Measurements from ENCODE around the gene MSL3B.

Gene MSL3B

DNA sequence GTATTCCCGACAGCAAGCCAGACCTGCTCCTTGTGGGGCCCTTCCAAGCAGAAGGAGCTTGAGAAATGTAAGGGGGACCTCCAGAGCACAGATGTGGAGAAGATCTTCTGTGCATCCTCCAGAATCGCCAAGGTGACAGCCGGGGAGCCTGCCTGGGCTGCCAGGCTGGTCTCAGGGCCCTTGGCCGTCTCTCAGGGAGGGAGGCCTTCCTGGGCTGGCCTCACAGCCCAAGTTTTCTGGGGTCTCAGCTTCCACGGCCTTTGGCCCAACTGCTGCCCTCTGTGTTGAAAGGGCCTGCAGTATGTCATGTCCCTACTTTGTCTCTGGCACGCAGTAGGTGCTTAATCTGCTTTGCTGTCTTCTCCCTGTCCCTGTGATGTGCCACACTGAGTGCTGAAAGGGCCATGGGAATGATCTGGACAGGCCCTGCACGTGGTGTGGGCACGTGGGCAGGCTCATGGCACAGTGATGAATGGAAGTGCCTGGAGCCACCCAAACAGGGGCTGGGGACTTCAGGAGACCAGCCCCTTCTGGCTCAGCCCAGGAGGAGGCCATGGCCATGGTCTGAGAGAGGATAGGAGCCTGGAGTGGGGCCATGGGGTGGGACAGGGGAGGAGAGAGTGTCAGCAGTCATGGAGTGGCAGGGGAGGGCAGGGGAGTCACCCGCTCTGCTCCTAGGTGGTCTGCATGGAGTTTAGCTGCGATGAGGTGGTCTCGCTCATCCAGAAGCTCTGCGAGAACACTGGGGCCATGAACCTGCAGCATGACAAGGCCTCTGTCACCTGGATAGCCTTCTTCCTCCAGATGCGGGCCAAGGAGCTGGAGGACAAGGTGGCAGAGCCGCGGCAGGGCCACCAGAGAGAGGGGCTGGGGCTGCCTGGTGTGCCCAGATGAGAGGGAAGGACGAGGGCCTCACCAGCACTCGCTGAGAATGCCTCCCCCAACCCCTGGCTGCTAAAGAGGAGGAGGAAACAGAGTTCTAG is 49.3 kb downstream of the MSL3B start:
- DNase-seq (ENCODE audit: extremely low spot score, unreplicated experiment) = peak; percentile 64

DNA sequence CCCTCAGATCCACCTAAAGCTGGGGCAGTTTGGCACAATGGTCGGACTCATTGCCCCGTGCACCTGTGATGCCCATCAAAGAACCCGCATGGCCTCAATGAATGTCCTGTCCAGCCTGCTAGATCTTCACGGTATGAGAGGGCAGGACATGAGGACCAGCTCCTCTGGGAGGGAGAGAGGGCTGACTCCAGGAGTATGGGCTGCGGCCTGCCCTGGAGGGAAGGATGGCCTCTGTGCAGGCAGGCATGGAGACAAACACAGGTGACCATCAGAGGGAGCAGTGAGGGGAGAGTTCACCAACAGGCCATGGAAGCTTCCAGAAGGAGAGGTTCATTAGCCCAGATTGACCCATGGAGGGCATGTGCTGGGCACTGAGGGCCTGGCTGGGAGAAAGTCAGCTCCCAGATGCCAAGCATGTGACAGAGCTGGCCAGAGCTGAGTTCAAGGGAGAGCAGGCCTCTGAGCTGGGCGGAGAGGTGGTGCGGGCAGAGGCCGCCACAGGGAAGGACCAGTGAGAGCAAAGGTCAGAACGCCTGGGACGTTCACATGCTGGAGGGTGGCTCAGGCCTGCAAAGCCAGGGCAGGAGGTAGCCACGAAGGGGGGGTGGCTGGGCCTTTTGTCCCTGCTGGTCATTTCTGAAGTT is 50.1 kb downstream of the MSL3B start:
- Mint-ChIP-seq H3K4me3 (no peak overlapping the region), H3K4me1 (ENCODE audit: unreplicated experiment) (peaks cover 11% of the 10 kb centered on the region), H3K27ac (no peak overlapping the region), H3K27me3 (peaks cover 6% of the 10 kb centered on the region), H3K36me3 (no peaks in the 10 kb centered on the region), H3K9me3 (no peaks in the 10 kb centered on the region)
- TF ChIP-seq, protein P1, sequence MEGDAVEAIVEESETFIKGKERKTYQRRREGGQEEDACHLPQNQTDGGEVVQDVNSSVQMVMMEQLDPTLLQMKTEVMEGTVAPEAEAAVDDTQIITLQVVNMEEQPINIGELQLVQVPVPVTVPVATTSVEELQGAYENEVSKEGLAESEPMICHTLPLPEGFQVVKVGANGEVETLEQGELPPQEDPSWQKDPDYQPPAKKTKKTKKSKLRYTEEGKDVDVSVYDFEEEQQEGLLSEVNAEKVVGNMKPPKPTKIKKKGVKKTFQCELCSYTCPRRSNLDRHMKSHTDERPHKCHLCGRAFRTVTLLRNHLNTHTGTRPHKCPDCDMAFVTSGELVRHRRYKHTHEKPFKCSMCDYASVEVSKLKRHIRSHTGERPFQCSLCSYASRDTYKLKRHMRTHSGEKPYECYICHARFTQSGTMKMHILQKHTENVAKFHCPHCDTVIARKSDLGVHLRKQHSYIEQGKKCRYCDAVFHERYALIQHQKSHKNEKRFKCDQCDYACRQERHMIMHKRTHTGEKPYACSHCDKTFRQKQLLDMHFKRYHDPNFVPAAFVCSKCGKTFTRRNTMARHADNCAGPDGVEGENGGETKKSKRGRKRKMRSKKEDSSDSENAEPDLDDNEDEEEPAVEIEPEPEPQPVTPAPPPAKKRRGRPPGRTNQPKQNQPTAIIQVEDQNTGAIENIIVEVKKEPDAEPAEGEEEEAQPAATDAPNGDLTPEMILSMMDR (conservative IDR thresholded peaks at IDR 0.05) = no peak
- peak; percentile 47 for DNase-seq (ENCODE audit: extremely low spot score, unreplicated experiment)

More for the DNA sequence above, 49.3 kb downstream of the MSL3B start:
- H3K9me3 Mint-ChIP-seq = no peaks in the 10 kb centered on the region
- H3K36me3 Mint-ChIP-seq = no peaks in the 10 kb centered on the region
- H3K4me1 Mint-ChIP-seq (ENCODE audit: unreplicated experiment) = peaks cover 11% of the 10 kb centered on the region
- H3K4me3 Mint-ChIP-seq = no peak overlapping the region
- H3K27me3 Mint-ChIP-seq = peaks cover 6% of the 10 kb centered on the region
- TF ChIP-seq, protein P1 (conservative IDR thresholded peaks at IDR 0.05) = no peak
- H3K27ac Mint-ChIP-seq = no peak overlapping the region

DNA sequence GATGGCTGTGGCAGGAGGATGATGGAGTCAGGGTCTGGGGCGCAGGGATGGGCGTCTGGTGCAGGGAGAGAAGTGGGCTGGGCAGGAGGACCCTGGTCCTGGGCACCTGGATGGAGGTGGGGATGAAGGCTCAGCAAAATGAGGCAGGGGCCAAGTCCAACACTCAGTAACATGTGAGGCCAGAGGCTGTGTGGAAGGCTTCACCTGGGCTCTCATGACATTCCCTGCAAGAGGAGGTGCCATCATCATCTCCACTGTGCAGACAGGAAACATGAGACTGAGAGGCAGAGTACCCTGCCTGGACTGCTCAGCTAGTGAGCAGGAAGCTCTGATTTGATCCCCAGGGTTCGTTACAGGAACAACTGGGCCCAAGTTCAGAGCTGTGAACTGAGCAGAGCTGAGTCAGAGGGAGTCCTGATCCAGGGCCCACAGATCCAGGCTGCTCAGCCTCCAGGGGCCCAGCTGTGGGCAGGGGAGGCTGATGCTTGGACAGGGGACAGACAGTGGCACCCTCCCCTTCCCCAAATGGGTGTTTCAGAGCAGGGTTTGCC is 50.8 kb downstream of the MSL3B start:
- peak; percentile 45 for DNase-seq (ENCODE audit: extremely low spot score, unreplicated experiment)
- Mint-ChIP-seq H3K27me3 (peaks cover 9% of the 10 kb centered on the region), H3K4me1 (ENCODE audit: unreplicated experiment) (peaks cover 11% of the 10 kb centered on the region), H3K9me3 (no peaks in the 10 kb centered on the region), H3K4me3 (no peak overlapping the region), H3K27ac (no peak overlapping the region), H3K36me3 (no peaks in the 10 kb centered on the region)
- TF ChIP-seq, protein P1 (conservative IDR thresholded peaks at IDR 0.05) = no peak

GRCh38 chr2:233816771-233817170 is 51.4 kb downstream of the MSL3B start:
- peaks cover 9% of the 10 kb centered on the region for H3K27me3 Mint-ChIP-seq
- no peak overlapping the region for H3K27ac Mint-ChIP-seq
- H3K4me3 Mint-ChIP-seq = no peak overlapping the region
- H3K4me1 Mint-ChIP-seq (ENCODE audit: unreplicated experiment) = peaks cover 11% of the 10 kb centered on the region
- H3K9me3 Mint-ChIP-seq = no peaks in the 10 kb centered on the region
- no peak for DNase-seq (ENCODE audit: extremely low spot score, unreplicated experiment)
- TF ChIP-seq, protein P1 (conservative IDR thresholded peaks at IDR 0.05) = no peak
- no peaks in the 10 kb centered on the region for H3K36me3 Mint-ChIP-seq

GRCh38 chr2:233816334-233816733 is 51.9 kb downstream of the MSL3B start:
- peaks cover 11% of the 10 kb centered on the region for H3K4me1 Mint-ChIP-seq (ENCODE audit: unreplicated experiment)
- H3K9me3 Mint-ChIP-seq = no peaks in the 10 kb centered on the region
- H3K27ac Mint-ChIP-seq = no peak overlapping the region
- TF ChIP-seq, protein P1 (conservative IDR thresholded peaks at IDR 0.05) = no peak
- no peak overlapping the region for H3K4me3 Mint-ChIP-seq
- DNase-seq (ENCODE audit: extremely low spot score, unreplicated experiment) = no peak
- H3K36me3 Mint-ChIP-seq = no peaks in the 10 kb centered on the region
- H3K27me3 Mint-ChIP-seq = peaks cover 7% of the 10 kb centered on the region

Data from type B pancreatic cell (in vitro differentiated cells).